Stimulated activated CD8-positive, alpha-beta memory T cell treated with anti-CD3 and anti-CD28 coated beads, Interleukin-4, amount 100 ng/mL, for 1 hour (primary cell): ENCODE measurements around the gene PLXDC1.

Experiments
- DNase-seq, 2 donors: peaks; one replicate each; pipeline ENCODE4 v3.0.0-alpha.2; 2020; ENCODE audit warnings: low read depth in 2 of 2, low spot score in 1 of 2

PLXDC1 gene

DNA sequence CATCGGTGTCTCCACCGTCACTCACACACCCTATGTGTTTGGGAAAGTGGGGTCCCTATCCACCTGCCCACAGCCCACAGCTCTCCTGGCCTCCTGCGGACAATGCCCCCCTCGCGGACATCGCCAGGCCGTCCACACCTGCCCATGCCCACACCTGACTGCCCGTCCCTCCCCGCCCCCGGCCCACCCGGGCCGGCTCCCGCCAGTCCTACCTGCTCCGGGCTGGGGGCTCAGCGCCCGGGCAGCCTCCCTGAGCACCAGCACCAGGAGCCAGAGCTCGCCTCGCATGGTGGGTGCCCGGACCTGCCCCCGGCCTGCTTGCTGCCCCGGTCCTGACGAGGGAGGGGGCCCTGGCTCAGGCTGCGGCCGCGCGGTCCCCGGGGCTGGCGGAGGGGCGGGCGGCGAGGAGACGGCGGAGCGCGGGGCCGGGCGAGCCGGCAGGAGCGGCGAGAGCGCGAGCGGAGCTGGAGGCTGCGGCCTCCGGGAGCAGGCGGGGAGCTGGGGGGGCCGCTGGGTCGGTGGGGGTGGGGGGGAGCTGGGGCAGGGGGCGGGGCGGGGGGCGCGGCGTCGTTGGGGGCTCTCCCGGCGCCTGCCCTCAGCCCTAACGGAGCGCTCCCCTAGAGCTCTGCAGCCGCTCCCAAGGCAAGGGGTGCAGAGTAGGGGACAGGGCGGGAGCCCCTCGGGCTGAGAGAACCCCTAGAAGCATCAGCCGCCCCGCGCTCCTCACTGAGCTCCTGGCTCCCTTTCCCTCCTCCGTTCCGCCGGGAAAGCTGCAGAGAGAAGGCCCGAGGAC, at the start of gene PLXDC1:
Gene PLXDC1 (minus strand): TSS at position 488 of the 793 bp plus-strand sequence. CDS start 200 bp downstream, at position 288.
- no peak for DNase-seq

DNA sequence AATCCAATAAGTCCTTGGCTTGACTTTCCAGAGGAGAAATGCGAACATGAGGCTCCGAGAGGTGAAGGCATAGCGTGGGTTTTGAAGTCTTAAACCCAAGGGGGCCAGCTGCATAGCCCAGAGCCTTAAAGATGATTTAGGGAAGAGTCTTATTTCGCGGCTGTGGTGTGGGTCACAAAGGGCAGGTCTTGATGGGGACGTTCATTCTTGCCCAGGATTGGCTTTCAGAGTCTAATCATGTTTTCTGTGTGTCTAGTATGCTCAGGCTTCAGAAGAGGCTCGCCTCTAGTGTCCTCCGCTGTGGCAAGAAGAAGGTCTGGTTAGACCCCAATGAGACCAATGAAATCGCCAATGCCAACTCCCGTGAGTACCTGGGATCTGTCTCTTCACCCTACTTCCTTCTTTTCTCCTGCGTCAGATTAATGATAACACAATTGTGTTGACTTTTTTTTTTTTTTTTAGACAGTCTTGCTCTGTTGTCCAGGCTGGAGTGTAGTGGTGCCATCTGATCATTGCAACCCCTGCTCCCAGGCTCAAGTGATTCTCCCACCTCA, 49.6 kb upstream of the PLXDC1 start:
- no peak for DNase-seq

DNA sequence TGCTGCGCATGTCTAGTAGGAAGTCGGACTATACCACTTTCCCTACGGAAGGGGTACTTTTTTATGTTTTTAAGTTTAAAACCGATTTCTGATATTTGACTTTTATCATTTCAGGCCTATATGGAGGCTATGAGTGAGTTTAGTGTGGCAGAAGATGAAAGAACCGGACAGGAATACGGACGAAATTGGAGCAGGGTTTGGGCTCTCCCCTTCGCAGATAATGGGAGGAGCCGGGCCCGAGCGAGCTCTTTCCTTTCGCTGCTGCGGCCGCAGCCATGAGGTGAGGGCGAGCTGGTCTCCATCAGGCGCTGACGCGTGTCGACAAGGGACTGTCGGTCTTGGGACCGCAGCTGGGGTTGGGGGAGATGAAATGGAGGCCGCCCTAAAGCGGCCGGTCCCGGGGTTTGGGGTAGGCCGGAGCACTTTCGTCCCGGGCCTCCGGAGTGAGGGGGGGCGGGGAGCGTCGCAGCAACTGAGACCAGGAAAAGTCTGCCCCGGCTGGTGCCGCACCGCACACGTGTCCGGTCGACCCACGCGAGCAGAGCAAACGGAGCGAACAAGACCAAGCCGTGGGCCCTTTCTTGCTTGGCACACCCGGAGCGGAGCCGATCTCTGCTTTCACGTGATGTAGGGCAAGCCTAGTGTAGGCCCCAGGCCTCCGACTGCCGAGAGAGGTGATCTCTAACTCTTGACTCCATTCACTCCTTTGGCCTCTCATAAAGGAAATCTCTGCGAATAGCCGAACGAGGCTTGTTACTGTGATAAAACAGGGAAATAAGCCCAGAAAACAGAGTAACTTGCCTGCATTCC, 48.8 kb upstream of the PLXDC1 start, which contains the start of gene RPL19:
Gene RPL19 (plus strand): TSS at position 214 of the 810 bp plus-strand sequence. CDS start 62 bp downstream, at position 276.
- DNase-seq: peak; percentile 60 to 63

GRCh38 chr17:39199820-39200069, 48.3 kb upstream of the PLXDC1 start:
- DNase-seq: peak; percentile 67 to 80

GRCh38 chr17:39198186-39198566, 46.7 kb upstream of the PLXDC1 start:
- no peak for DNase-seq

- peak; percentile 28 to 37 for DNase-seq
Measured at GRCh38 chr17:39197380-39198185, 46.1 kb upstream of the PLXDC1 start, which contains the start of gene CACNB1. TSS of gene CACNB1 (minus strand) at chr17:39197669. CDS start at chr17:39197495, 174 bp downstream.

GRCh38 chr17:39196808-39197291, 45.4 kb upstream of the PLXDC1 start:
- no peak for DNase-seq

DNA sequence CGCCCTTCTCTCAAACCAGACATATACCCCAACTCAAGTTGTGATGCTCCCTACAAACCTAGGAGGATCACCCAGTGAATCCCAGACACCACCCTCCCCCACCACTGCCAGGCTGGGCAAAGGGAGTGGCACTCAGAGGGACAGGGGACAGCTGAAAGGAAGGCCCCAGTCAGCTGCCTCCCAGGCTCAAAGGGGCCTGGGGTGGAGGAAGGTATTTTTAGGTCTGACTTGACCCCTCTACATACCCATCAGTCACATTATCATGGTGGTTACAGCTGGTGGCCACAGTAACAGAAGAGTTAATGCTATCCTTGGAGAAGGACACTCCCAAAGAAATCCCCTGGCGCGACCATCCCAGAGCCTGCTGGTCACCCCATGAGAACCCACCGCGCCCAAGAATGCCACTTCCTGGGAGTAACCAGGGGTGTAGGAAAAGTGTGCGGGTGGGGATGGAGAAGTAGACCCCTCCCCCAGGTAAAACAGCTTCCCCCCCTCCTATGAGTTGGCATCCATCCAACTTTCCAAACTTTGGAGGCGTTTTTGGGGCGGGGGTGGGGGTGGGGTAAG, 44.9 kb upstream of the PLXDC1 start:
- DNase-seq: no peak

DNA sequence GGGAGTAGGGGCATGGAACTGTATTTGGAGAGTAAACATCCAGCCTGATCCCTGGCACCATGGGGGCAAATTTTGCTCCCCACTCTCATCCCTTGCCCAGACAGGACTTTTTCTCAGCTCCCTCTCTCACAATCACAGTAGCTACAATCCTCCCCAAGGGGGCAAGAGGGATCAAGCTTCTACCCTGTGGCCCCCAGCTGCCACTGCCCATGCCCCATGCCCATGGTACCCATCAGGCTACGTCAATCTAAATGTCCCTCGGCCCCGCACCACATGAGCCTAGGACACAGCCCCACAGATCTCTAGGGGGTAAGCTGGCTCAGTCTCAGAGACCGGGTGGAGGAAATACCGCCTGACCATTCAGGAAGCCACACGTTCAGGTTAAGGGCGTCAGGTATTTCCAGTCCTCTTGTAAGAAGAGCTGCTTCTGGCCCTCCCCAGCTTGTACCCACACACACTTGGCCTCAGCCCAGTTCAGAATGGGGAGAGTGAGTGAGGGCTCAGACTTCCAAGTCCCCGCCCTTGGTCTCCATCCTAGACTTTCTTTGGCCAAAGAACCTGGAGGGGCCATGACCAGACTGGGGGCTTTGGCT, 44.2 kb upstream of the PLXDC1 start:
- DNase-seq: no peak

- no peak for DNase-seq
Measured at GRCh38 chr17:39194985-39195524, 43.6 kb upstream of the PLXDC1 start.

- no peak for DNase-seq
Measured at GRCh38 chr17:39194089-39194984, 42.9 kb upstream of the PLXDC1 start.

- DNase-seq: no peak
Measured at GRCh38 chr17:39193346-39193745, 41.9 kb upstream of the PLXDC1 start.

- DNase-seq: no peak
Measured at GRCh38 chr17:39192901-39193300, 41.5 kb upstream of the PLXDC1 start.

- DNase-seq: no peak
Measured at GRCh38 chr17:39191750-39192510, 40.5 kb upstream of the PLXDC1 start.

- DNase-seq: no peak
Measured at GRCh38 chr17:39187152-39187830, 35.9 kb upstream of the PLXDC1 start.

- DNase-seq: no peak
Measured at GRCh38 chr17:39186481-39187002, 35.1 kb upstream of the PLXDC1 start.

DNA sequence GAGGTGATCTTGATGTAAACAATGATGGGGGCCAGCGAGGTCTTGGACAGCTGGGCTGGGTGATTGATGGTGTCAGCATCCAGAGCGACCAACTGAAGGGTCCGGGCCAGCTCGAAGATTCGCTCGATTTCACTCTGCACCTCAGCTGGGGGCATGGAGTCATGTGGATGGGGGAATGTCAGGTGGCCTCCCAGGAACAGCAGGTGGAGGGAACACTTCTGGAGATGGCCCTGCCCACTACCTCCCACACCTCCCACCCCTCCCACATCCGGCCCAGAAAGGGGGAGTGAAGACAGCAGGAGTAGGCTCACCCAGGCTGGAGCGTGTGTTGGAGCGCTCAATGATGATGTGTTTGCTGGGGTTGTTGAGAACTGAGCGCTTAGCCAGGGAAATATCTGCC, 32.3 kb upstream of the PLXDC1 start:
- no peak for DNase-seq
